Thyroid gland (tissue), 4 donors: ENCODE measurements around the gene ZCWPW1.

Experiments
- POLR2A ChIP-seq, 2 donors: fragments of 450-650 bp; IDR thresholded peaks; one replicate each; pipeline ENCODE4 v1.6.1; 2017; ENCODE audit warnings: antibody characterized with exemption in 2 of 2, mild to moderate bottlenecking in 2 of 2, moderate library complexity in 1 of 2
- TF ChIP-seq, protein P1 (sequence below), 6 experiments: fragments of 200-600 bp in 3 of 6; fragments of 450-650 bp in 3 of 6; sonication (generic) in 3 of 6; IDR thresholded peaks; one replicate each; pipeline ENCODE4 v1.5.1; 2016 to 2019; ENCODE audit warnings: antibody characterized with exemption in 6 of 6, mild to moderate bottlenecking in 2 of 6, inconsistent platforms in 1 of 6, moderate library complexity in 1 of 6

DNA sequence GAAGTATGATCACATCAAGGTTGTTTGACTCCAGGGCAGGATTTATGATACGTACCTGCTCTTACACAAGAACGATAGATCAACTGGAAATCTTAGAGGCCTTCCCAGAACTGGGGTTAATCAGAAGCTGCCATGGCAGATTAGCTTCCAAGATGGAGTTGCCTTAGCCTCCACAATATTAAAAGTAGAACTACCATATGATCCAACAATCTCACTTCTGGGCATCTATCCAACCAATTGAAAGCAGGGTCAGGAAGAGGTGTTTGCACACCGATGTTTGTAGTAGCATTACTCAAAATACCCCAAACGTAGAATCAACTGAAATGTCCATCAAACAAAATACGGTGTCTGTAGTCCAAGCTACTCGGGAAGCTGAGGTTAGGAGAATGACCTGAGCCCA lies 64.0 kb downstream of the ZCWPW1 start:
- TF ChIP-seq, protein P1, sequence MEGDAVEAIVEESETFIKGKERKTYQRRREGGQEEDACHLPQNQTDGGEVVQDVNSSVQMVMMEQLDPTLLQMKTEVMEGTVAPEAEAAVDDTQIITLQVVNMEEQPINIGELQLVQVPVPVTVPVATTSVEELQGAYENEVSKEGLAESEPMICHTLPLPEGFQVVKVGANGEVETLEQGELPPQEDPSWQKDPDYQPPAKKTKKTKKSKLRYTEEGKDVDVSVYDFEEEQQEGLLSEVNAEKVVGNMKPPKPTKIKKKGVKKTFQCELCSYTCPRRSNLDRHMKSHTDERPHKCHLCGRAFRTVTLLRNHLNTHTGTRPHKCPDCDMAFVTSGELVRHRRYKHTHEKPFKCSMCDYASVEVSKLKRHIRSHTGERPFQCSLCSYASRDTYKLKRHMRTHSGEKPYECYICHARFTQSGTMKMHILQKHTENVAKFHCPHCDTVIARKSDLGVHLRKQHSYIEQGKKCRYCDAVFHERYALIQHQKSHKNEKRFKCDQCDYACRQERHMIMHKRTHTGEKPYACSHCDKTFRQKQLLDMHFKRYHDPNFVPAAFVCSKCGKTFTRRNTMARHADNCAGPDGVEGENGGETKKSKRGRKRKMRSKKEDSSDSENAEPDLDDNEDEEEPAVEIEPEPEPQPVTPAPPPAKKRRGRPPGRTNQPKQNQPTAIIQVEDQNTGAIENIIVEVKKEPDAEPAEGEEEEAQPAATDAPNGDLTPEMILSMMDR (IDR thresholded peaks at IDR 0.05) = no peak
- no peak for TF ChIP-seq POLR2A (IDR thresholded peaks at IDR 0.05)
